ENCODE results near the gene LYPD6B.

The LYPD6B gene, protein sequence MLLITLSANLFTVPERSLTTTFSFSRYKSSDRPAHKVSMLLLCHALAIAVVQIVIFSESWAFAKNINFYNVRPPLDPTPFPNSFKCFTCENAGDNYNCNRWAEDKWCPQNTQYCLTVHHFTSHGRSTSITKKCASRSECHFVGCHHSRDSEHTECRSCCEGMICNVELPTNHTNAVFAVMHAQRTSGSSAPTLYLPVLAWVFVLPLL

DNA sequence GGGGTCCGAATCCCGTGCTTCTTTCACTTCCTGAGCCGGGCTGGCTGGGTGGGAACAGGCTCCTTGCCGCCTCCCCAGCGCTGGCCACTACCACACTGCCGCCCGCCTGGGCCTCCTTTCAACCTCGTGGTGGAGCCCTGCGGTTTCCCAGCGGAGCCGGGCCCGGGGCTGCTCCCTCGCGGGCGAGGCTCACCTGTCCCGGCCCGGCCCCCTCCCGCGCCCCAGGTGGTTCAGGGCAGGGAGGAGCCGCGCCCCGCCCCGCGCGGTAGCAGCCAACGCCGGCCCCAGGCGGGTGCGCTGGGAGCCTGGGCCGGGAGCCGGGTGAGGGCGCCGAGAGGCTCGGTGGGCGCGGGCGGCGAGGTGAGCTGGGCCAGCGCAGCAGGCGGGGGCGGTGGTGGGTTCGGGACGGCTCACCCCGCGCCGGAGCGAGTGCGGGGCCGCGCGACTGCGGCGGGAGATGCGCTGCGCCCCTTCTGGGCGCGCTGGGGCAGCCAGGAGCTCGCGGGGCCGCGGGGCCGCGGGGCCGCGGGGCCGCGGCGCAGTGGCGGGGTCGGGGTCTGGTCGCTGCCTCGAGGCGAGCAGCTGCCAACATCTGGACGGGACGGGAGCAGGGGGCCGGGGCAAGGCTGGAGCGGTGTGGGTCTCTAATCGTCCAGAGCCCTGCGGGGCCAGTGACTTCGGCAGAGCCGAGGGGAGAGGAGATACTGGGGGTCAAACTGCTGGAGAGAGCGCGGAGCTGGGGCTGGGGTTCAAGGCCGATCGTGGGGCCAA lies at the start of gene LYPD6B:
LYPD6B (plus strand) TSS at position 258 of the 771 bp plus-strand sequence. CDS start 92,250 bp downstream, outside the sequence.
- H3K27ac ChIP-seq, result peak within 1 kb of the TSS in 15 of 21 experiments; percentile 10 to 77 (median 55)
- H3K4me3 ChIP-seq, result peak within 1 kb of the TSS; percentile 23 to 52 (median 35)

DNA sequence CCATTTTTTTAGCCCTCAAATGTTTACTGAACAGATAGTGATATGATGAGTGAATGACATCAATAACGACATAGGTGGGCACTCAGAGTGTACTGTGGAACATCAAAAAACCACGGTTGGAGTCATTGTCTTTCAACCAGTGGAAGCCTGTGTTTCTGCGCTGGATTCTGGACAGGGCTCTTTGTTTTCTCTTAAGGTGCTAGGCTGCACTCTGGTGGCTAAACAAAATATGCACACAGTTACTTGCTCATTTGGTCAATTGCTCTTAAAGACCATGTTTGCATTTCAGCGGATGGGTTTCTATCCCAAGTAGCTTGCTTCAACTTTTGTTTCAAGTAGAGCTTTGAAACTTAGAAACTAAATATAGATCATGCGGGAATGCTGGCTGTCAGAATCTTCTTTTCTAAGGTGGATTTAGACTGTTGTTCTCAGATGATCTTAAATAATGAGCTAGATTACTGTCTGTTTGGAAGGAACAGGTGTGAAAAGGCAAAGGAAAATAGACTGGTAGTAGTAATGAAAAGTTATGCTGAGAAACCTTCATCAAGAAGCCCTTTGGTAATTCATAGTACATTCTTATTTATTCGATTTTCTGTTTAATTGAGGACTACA lies 48.5 kb upstream of the LYPD6B start:
- H3K4me3 ChIP-seq, result no peak overlapping the region
- no peak overlapping the region for H3K27ac ChIP-seq

DNA sequence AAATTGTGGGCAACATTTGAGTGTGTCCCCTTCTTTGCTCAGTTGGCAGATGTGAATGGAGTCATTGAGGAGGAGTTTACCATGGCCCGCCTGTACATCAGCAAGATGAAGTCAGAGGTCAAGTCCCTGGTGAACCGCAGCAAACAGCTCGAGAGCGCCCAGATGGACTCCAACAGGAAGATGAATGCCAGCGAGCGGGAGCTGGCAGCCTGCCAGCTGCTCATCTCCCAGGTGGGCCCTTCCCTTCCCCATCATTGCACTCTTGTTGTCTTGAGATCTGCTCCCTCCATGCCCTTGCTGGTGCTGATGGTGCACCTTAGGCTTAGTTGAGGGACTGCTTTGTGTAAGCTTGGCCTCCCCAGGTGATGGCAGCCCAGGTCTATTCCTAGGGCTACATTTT lies 47.5 kb upstream of the LYPD6B start:
- H3K27ac ChIP-seq, result no peak overlapping the region

DNA sequence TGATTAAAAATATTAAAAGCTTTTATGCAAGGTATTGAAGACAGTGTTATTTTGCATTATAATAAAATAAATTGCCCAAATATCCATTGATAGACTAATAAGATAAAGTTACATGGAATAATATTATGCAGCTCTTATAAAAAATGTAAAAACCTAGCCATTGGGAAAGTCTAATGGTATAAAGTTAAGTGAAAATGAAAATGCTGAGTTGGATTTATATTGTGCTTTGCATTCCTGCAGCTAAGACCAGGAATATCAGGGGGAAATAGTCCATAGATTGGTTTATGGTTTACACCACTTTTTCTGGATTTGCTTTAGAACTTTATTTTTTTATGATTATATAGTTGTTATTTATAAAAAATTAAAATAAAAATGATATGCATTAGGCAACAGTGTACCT lies 46.1 kb upstream of the LYPD6B start:
- no peak overlapping the region for H3K4me3 ChIP-seq
- no peak overlapping the region for H3K27ac ChIP-seq

More for the DNA sequence above, 47.5 kb upstream of the LYPD6B start:
- no peak overlapping the region for H3K4me3 ChIP-seq

DNA sequence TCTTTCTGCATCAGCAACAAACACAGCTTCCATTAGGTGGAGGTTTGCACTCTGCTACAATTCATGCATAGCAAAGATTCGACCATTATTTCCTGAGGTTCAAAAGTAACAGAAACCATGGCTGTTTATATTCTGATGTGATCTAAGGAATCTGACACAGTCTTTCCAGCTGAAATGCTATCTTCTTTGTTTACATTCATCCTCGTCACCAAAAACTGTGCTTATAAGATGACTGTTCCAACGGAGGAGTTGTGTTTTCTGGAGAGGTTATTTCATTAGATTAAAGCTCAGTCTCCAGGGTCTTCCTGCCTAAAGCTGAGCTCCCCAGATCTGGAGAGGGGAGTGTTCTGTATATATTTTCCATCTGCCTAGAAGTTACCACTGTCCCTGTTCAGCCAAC lies 45.1 kb upstream of the LYPD6B start:
- Histone ChIP-seq H3K4me3 (no peak overlapping the region), H3K27ac (no peak overlapping the region)

DNA sequence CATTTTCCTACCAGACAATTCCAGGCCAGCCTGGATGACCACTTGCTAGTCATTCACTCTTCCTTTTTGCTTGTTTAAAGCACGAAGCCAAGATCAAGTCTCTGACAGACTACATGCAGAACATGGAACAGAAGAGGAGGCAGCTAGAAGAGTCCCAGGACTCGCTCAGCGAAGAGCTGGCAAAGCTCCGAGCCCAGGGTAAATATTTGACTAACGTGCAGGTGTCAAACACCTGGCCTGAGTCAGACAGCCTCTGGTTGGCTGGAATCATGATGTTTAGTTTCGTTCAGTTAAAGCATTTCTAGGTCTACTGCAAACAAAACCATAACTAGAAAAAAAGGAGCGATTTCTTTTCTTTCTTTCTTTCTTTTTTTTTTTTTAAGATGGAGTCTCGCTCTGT lies 44.2 kb upstream of the LYPD6B start:
- H3K27ac ChIP-seq, result no peak overlapping the region
- no peak overlapping the region for H3K4me3 ChIP-seq

DNA sequence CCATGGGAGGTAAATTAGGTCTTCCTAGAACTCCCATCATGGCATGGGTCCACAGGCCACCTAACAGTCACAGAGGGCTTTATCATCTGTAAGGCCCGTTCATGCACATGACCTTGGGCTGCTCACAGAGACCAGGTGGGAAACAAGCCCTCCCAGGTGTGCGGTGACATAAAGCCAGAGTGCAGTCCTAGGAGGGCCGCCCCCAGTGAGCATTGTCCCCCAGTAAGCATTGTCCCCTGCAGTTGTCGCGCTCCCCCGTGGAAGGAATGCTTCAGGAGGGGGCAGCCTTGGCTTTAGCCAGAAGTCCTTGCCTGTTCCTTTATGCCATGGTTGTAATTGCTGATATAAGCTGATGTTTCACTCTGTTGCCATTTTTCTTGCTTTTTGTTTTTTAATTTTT lies 41.7 kb upstream of the LYPD6B start:
- H3K27ac ChIP-seq, result no peak overlapping the region

DNA sequence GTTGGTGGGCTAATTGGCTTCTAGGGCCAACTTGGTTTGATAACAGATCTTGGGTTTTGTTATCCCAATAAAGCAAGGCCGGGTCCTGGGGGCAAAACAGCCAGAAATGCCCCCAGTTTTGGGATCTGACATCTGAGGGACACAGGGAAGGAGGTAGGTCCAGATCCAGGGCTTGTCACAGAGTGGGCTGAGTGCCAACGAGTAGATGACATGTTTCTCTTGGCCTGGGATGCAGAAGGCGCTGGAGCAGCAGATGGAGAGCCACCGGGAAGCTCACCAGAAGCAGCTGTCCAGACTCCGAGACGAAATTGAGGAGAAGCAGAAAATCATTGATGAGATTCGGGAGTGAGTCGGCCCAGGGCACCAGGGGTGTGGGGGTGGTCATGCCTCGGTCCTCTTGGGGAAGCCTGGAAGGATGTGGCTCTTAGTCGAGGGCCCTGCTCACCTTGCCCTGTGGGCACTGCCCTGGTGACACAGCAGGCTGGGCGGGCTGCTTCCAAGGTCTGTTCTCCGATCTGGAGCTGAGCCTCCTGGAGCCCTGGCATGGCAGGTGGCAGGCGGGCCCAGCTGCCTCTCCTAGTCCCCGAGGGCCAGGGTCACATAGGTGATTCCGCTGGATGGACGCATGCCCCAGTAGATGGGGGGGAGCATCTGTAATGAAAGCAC lies 40.2 kb upstream of the LYPD6B start:
- no peak overlapping the region for H3K4me3 ChIP-seq
- H3K27ac ChIP-seq, result no peak overlapping the region

More for the DNA sequence above, 41.7 kb upstream of the LYPD6B start:
- no peak overlapping the region for H3K4me3 ChIP-seq

DNA sequence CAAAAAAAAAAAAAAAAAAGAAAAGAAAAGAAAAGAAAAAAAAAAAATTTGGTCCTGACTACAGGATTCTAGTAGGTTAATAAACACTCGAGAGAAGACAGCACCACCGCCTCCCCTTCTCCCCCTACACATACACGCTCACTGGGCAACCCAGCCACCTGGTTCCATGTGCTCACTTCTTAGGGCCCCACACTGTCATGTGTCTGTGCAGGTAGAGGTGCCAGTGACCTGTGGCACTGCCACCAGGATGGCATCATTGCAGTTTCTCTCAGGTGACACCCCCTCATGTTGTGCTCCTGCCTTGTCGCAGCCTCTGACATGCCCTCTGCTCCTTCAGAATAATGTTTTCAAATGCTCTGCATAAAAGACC lies 39.7 kb upstream of the LYPD6B start:
- Histone ChIP-seq H3K27ac (no peak overlapping the region), H3K4me3 (no peak overlapping the region)

DNA sequence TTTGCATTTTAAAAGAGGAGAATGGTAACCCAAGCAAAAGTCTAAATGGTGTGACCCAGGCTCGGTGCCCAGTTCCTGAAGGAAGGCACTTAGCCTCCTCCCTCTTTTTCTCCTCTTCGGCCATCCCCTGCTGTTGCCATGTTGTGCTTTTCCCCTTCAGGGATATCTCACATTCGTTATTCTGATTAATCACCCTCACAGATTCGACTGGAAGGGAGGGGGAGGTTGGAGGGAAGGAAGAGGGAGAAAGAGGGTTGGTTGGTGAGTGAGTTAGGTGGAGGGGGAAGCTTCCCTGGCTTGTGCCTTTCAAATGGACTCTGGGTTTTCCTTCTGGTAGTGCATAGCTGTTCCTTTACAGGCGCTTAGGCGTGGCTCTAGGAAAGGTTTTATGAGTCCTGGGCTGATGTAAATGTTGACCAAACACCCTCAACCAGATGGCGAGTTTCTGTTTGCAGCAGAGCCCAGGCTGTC lies 39.0 kb upstream of the LYPD6B start:
- Histone ChIP-seq H3K4me3 (no peak overlapping the region), H3K27ac (peak overlapping the region in 1 of 21 experiments; percentile 8)

DNA sequence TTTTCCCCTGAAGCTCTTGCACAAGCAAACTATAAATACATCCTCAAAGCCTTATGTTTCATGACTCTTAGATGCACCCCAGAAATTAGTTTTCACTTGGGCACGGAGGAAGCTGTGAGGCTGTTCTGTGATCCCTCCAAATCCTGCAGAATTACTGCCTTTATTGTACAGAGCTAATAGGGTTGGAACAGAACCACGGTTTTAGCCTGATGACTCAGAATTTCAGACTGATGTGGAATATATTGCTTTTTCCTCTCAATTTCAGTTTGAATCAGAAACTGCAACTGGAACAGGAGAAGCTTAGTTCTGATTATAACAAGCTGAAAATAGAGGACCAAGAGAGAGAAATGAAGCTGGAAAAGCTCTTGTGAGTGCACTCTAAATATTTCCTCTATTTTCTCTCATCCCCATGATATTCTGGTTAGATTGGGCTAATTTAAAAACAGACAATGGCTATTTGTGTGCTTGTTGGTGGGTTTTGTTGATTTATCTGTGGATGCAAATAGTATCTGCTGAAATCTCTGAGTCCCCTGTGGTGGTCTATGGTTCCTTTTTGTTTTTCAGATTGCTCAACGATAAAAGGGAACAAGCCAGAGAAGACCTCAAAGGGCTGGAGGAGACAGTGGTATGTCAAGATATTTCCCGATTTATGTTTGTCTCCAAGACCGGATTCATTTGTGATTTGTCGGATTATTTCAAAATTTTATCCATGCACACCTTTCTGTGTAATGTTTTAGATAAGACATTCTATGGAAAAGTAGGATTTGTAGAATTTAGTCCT lies 38.2 kb upstream of the LYPD6B start:
- Histone ChIP-seq H3K27ac (no peak overlapping the region), H3K4me3 (no peak overlapping the region)

DNA sequence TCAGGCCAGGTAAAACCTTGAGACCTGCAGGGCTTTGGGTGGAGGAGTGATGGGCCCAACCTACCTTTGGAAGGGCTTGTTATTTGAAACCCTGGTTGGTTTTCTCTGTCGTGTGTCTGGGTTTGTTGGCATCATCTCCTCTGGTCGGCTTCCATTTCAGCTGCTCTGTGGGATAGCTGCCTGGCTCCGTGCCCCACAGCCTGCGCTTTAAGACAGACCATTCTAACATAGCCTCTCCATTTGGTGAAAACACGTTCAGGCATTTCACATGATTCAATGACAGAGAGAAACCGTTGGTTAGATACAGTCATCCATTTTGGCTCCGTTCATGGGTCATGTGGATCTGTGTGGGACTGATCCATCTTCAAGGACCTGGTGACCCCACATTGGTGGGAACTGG lies 37.0 kb upstream of the LYPD6B start:
- no peak overlapping the region for H3K27ac ChIP-seq
- H3K4me3 ChIP-seq, result no peak overlapping the region

DNA sequence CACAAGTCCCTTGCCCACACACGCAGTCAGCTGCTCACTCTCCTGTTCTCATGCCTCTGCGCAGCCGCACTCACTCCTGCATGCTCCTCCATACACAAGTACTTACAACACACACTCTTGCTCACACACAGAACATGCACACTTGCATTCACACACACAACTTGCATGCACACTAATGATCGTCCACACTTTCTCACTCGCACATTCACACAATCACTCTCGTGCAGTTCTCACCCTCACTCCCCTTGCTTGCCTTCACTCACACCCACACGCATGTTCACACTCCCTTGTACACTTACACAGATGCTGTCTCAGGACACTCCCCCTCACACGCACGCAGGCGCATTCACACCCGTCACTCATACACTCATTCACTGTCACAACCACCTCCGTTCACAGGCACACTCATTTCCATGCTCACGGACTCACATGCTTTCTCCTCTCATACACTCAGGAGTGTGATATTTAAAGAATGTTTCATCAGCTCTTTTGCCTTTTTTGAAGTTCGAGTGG lies 36.1 kb upstream of the LYPD6B start:
- peak overlapping the region in 1 of 7 experiments; percentile 10 for H3K4me3 ChIP-seq
- H3K27ac ChIP-seq, result peak overlapping the region in 1 of 21 experiments; percentile 2

DNA sequence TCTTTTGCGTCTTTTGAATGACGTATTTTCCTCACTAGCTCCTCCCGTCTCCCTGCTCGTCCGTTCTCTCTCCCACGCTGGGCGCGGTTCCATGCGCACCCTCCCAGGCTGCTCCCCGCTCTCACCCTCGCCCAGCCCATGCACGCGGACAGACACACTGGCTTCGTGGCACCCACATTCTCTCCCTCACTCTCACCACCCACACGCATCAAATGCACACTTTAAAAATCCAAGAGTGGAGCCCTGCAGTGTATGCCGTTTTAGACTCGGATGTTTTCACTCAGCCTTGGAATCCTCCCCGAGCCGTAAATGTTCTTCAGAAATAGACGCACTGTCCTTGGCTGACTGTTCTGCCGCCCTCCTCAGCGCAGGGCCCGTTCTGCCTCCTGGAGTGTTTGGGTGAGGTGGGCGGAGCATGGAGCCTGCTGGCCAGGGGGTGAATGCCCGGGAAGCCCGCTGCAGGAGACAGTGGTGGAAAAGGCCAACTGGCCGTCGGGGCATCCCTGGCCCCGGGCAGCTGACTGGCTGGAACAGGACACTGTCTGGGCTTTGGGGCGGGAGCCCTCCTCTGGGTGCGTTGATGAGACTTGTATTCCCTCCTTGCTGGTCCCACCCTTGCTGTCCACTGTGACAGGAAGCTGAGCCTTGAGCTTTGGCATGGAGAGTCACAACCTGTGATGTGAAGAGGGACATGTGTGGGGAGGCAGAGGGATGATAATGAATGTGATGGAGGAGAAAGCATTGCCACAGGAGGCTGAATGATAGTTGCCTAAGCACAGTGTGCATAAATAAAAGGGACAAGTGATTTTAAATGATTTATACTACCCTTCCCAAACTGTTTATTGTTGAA lies 35.4 kb upstream of the LYPD6B start:
- Histone ChIP-seq H3K4me3 (peak overlapping the region in 1 of 7 experiments; percentile 10), H3K27ac (peak overlapping the region in 2 of 21 experiments; percentile 2 to 33)

DNA sequence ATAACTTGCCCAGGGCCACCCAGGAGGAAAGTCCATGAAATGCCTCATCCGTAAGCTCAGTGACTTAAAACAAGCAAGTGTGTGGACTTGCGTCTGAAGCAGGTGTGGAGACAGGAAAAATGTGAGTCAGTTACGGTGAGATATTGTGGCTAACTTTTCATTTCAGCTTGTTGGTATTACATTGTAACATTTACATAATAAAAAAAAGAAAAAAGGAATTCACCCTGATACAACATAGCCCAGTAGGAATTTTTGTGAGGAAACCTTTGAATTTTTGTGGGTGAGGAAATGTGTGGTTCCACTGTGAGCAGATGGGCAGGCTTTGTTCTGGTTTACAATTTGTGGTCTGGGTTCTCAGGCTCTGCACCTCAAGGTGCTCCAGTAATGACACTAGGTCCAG lies 33.7 kb upstream of the LYPD6B start:
- Histone ChIP-seq H3K4me3 (no peak overlapping the region), H3K27ac (peak overlapping the region in 2 of 21 experiments; percentile 18 to 27)

DNA sequence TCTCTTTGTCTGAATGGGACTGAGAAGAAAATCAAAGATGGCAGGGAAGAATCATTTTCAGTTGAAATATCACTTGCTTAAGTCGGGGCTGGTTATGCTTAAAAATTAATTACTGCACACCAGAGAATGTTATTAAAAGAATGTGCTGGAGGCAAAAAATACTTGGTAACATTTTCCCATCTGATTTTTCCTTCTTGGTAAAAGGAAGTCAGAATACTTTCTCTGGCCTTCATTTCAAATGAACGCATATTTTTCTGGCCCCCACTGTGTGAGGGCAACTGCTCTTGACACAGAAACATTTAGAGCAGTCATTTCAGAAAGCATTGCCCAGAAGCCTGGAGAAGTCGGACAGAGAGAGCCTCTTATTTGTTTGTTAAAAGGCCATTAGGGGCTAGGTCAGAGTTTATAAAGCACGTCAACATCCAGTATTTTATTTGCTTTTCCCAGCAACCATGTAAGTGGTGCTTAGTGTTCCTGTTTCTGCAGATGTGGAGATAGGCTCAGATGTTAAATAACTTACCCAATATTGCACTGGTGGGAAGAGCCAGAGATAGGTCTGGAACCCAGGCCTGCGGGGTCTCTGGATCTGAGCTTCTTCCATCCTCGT lies 32.9 kb upstream of the LYPD6B start:
- peak overlapping the region in 6 of 21 experiments; percentile 3 to 58 (median 27) for H3K27ac ChIP-seq
- H3K4me3 ChIP-seq, result no peak overlapping the region

DNA sequence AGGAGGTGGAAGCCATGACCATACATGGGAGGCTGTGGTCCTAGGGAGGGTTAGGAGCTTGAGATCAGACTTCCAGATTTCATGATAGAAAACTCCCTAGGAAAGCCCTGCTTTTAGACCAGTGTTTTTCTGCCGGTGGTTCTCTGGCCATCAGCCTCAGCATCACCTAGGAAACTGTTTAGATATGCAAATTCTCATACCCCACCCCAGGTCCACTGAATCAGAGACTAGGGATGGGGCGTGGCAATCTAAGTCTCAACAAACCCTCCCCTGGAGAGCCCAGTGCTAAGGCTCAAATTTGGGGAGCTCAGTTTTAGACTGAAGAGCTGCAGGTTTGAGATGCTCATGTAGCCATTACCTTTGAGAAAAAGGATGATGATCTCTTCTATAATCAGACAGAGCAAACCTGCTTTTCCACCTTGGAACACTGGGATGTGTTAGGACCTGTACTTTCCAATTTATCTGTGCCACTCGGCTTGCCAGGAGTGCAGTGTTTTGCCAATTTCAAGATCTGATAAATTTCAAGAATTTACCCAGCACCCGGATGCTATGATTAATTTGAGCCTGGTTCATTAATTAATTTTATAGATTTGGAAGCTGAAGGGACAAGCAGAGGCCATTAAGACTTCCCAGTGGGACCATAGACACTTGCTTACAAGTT lies 31.5 kb upstream of the LYPD6B start:
- H3K4me3 ChIP-seq, result no peak overlapping the region
- H3K27ac ChIP-seq, result peak overlapping the region in 1 of 21 experiments; percentile 32

All from skin epidermis (tissue), 12 donors.